Endometrial microvascular endothelial cells (primary cell): ENCODE measurements around the gene RASA4. TPM values are rescaled to one million over a fixed set of nuclear protein-coding genes. Genes with fewer than 3 reads are reported as not detected.
"Not testable (repeated sequence)": the region's sequence is repeated elsewhere in the genome, so short reads cannot be mapped to it uniquely, and the experiment has no call there.

Source experiments
- in situ Hi-C: cut with HindIII; loops from 2 replicates; pipeline ENCODE4 v1.10.0; 2017; ENCODE audit warnings: low sequenced_read_pairs, low pct_unique_long_range_greater_than_20kb; ENCODE audit errors: inconsistent ontology term
- total RNA-seq: library from RNA; depleted of rRNA; stranded (reverse); fragments of >200 nt; gene quantifications from one replicate; pipeline ENCODE4 v1.2.3, GENCODE V29; 2015; ENCODE audit errors: inconsistent ontology term

Gene RASA4
- total RNA-seq, 1 donor from 2014 or later, result 6.9 TPM

GRCh38 chr7:102550808-102551422, 65.6 kb downstream of the RASA4 start, which contains the start of gene SPDYE2:
Gene SPDYE2 (plus strand): TSS chr7:102551226. CDS start chr7:102553256, 2,030 bp downstream.
- in situ Hi-C loops, result not testable (repeated sequence)

- in situ Hi-C loops, result not testable (repeated sequence)
These were observed 70.2 kb downstream of the RASA4 start for GRCh38 chr7:102546353-102546752.

GRCh38 chr7:102545288-102545687, 71.3 kb downstream of the RASA4 start:
- in situ Hi-C loops, result not testable (repeated sequence)

GRCh38 chr7:102544372-102544771, 72.2 kb downstream of the RASA4 start:
- in situ Hi-C loops, result not testable (repeated sequence)

- in situ Hi-C loops, result not testable (repeated sequence)
These were observed 73.0 kb downstream of the RASA4 start, which contains the start of gene UPK3BL2 for GRCh38 chr7:102543596-102543995. Gene UPK3BL2 (minus strand): TSS chr7:102543696. CDS start chr7:102543636, 60 bp downstream.

- in situ Hi-C loops, result not testable (repeated sequence)
These were observed 73.8 kb downstream of the RASA4 start for GRCh38 chr7:102542771-102543170.

GRCh38 chr7:102542083-102542482, 74.5 kb downstream of the RASA4 start:
- in situ Hi-C loops, result not testable (repeated sequence)

GRCh38 chr7:102540604-102541003, 76.0 kb downstream of the RASA4 start:
- in situ Hi-C loops, result not testable (repeated sequence)

- in situ Hi-C loops, result not testable (repeated sequence)
These were observed 81.4 kb downstream of the RASA4 start for GRCh38 chr7:102535062-102535615.

- in situ Hi-C loops, result not testable (repeated sequence)
These were observed 84.4 kb downstream of the RASA4 start for GRCh38 chr7:102532127-102532526.

- in situ Hi-C loops, result not testable (repeated sequence)
These were observed 85.0 kb downstream of the RASA4 start for GRCh38 chr7:102531583-102531982.

- in situ Hi-C loops, result not testable (repeated sequence)
These were observed 88.4 kb downstream of the RASA4 start for GRCh38 chr7:102527822-102528793.

GRCh38 chr7:102527182-102527581, 89.4 kb downstream of the RASA4 start:
- in situ Hi-C loops, result not testable (repeated sequence)

- in situ Hi-C loops, result not testable (repeated sequence)
These were observed 91.8 kb downstream of the RASA4 start for GRCh38 chr7:102524803-102525202.

Other genes starting within 250 kb of the RASA4 start
- 5.6 TPM for gene PRKRIP1, start 220.4 kb downstream of the RASA4 start, total RNA-seq
- 65.0 TPM for gene ORAI2, start 183.2 kb downstream of the RASA4 start, total RNA-seq
- gene ALKBH4, start 151.9 kb downstream of the RASA4 start, total RNA-seq, result 12.8 TPM
- 11.9 TPM for gene LRWD1, start 151.8 kb downstream of the RASA4 start, total RNA-seq
- 7.4 TPM for gene POLR2J, start 137.8 kb downstream of the RASA4 start, total RNA-seq
- 2.7 TPM for gene RASA4B, start 99.0 kb downstream of the RASA4 start, total RNA-seq
- gene UPK3BL2, start 73.1 kb downstream of the RASA4 start, total RNA-seq, result not detected
- not detected for gene SPDYE2, start 65.5 kb downstream of the RASA4 start, total RNA-seq
- 14.7 TPM for gene POLR2J3, start 44.2 kb downstream of the RASA4 start, total RNA-seq
- 38.5 TPM for gene UPK3BL1, start 26.0 kb upstream of the RASA4 start, total RNA-seq
- not detected for gene SPDYE2B, start 33.6 kb upstream of the RASA4 start, total RNA-seq
- 2.0 TPM for gene POLR2J2, start 54.9 kb upstream of the RASA4 start, total RNA-seq
- 14.2 TPM for gene FAM185A, start 132.2 kb upstream of the RASA4 start, total RNA-seq